Ammon's horn (tissue), 1 donor: ENCODE results near the gene WDR33.

Experiments used
- DNase-seq: peaks from one replicate; pipeline ENCODE4 v3.0.0-alpha.2; 2016; ENCODE audit warnings: low spot score

WDR33 gene

GRCh38 chr2:127719301-127720218, 91.4 kb downstream of the WDR33 start:
- no peak for DNase-seq

GRCh38 chr2:127718271-127718670, 92.7 kb downstream of the WDR33 start:
- no peak for DNase-seq

- DNase-seq, result no peak
Measured at GRCh38 chr2:127715778-127716449, 95.1 kb downstream of the WDR33 start.

GRCh38 chr2:127713562-127713961, 97.4 kb downstream of the WDR33 start:
- DNase-seq, result no peak

- DNase-seq, result no peak
Measured at GRCh38 chr2:127712999-127713398, 98.0 kb downstream of the WDR33 start.

- no peak for DNase-seq
Measured at GRCh38 chr2:127709336-127709735, 101.6 kb downstream of the WDR33 start.

GRCh38 chr2:127707890-127708648, 102.9 kb downstream of the WDR33 start:
- peak; percentile 53 for DNase-seq

GRCh38 chr2:127706215-127706990, 104.6 kb downstream of the WDR33 start:
- DNase-seq, result no peak

GRCh38 chr2:127705391-127706065, 105.4 kb downstream of the WDR33 start:
- no peak for DNase-seq

- no peak for DNase-seq
Measured at GRCh38 chr2:127704641-127705390, 106.2 kb downstream of the WDR33 start.

- no peak for DNase-seq
Measured at GRCh38 chr2:127703282-127703681, 107.7 kb downstream of the WDR33 start.

- DNase-seq, result no peak
Measured at GRCh38 chr2:127702395-127703009, 108.5 kb downstream of the WDR33 start.

GRCh38 chr2:127701651-127702394, 109.1 kb downstream of the WDR33 start:
- DNase-seq, result peak; percentile 69

GRCh38 chr2:127701193-127701650, 109.7 kb downstream of the WDR33 start, which contains the start of gene SFT2D3:
Gene SFT2D3 (plus strand): TSS chr2:127701497. CDS start chr2:127701529, 32 bp downstream.
- peak; percentile 95 for DNase-seq

- peak; percentile 55 for DNase-seq
Measured at GRCh38 chr2:127700527-127701192, 110.3 kb downstream of the WDR33 start.

- DNase-seq, result no peak
Measured at GRCh38 chr2:127698553-127699355, 112.2 kb downstream of the WDR33 start.

GRCh38 chr2:127697482-127698180, 113.3 kb downstream of the WDR33 start:
- DNase-seq, result no peak
